Ishikawa (cell line): ENCODE data around the gene ZDHHC6.

Experiments used
- CEBPB ChIP-seq: IDR thresholded peaks from 2 replicates; pipeline ENCODE4 v1.6.1; 2012
- CREB1 ChIP-seq: IDR thresholded peaks from 2 replicates; pipeline ENCODE4 v1.6.1; 2012; ENCODE audit warnings: low read depth
- EGR1 ChIP-seq: IDR thresholded peaks from 2 replicates; pipeline ENCODE4 v1.6.1; 2012
- EP300 ChIP-seq: IDR thresholded peaks from 2 replicates; pipeline ENCODE4 v1.6.1; 2012; ENCODE audit warnings: borderline replicate concordance
- FOXM1 ChIP-seq: IDR thresholded peaks from 2 replicates; pipeline ENCODE4 v1.6.1; 2012; ENCODE audit warnings: low read depth, borderline replicate concordance
- NFIC ChIP-seq: IDR thresholded peaks from 2 replicates; pipeline ENCODE4 v1.6.1; 2012
- RAD21 ChIP-seq: IDR thresholded peaks from 2 replicates; pipeline ENCODE4 v1.6.1; 2012; ENCODE audit warnings: low read depth
- TAF1 ChIP-seq: IDR thresholded peaks from 2 replicates; pipeline ENCODE4 v1.6.1; 2012; ENCODE audit warnings: low read depth, mild to moderate bottlenecking
- TCF12 ChIP-seq: IDR thresholded peaks from 2 replicates; pipeline ENCODE4 v1.6.1; 2012; ENCODE audit warnings: low read depth
- TEAD4 ChIP-seq: IDR thresholded peaks from 2 replicates; pipeline ENCODE4 v1.6.1; 2012
- YY1 ChIP-seq: IDR thresholded peaks from 2 replicates; pipeline ENCODE4 v1.6.1; 2012; ENCODE audit warnings: low read depth
- ZBTB7A ChIP-seq: IDR thresholded peaks from 2 replicates; pipeline ENCODE4 v1.6.1; 2012; ENCODE audit warnings: low read depth
- TF ChIP-seq, protein P1 (sequence below): IDR thresholded peaks from 2 replicates; pipeline ENCODE4 v1.6.1; 2012; ENCODE audit warnings: low read depth, mild to moderate bottlenecking
- TF ChIP-seq, protein P2 (sequence below): IDR thresholded peaks from 2 replicates; pipeline ENCODE4 v1.6.1; 2012
- TF ChIP-seq, protein P3 (sequence below): IDR thresholded peaks from 2 replicates; pipeline ENCODE4 v1.6.1; 2012

The ZDHHC6 gene

DNA sequence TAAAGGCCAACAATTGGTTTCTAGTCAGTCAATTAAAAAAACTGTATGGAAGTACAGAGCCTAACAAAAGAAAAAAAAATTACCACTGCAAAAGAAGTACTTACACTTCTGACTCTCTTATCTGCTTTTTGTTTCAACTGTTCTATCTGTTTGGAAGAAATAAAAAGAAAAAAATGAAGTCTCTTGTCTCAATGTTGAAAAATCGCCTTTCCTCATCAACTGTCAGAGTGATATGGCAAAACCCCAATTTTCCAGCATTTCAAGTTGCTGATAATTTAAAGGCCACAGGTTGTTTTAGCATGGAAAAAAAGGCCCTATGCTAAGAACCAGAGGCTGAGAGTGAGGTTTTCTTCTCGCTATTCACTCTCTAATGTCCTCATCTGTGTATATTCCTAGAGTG is 13.6 kb downstream of the ZDHHC6 start:
- TF ChIP-seq EGR1 (no peak), FOXM1 (no peak), CREB1 (no peak), TCF12 (no peak), CEBPB (no peak), RAD21 (no peak), TAF1 (no peak), EP300 (no peak), NFIC (no peak), ZBTB7A (no peak), TEAD4 (no peak), YY1 (no peak)
- TF ChIP-seq, protein P1, sequence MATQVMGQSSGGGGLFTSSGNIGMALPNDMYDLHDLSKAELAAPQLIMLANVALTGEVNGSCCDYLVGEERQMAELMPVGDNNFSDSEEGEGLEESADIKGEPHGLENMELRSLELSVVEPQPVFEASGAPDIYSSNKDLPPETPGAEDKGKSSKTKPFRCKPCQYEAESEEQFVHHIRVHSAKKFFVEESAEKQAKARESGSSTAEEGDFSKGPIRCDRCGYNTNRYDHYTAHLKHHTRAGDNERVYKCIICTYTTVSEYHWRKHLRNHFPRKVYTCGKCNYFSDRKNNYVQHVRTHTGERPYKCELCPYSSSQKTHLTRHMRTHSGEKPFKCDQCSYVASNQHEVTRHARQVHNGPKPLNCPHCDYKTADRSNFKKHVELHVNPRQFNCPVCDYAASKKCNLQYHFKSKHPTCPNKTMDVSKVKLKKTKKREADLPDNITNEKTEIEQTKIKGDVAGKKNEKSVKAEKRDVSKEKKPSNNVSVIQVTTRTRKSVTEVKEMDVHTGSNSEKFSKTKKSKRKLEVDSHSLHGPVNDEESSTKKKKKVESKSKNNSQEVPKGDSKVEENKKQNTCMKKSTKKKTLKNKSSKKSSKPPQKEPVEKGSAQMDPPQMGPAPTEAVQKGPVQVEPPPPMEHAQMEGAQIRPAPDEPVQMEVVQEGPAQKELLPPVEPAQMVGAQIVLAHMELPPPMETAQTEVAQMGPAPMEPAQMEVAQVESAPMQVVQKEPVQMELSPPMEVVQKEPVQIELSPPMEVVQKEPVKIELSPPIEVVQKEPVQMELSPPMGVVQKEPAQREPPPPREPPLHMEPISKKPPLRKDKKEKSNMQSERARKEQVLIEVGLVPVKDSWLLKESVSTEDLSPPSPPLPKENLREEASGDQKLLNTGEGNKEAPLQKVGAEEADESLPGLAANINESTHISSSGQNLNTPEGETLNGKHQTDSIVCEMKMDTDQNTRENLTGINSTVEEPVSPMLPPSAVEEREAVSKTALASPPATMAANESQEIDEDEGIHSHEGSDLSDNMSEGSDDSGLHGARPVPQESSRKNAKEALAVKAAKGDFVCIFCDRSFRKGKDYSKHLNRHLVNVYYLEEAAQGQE, result no peak
- TF ChIP-seq, protein P2, sequence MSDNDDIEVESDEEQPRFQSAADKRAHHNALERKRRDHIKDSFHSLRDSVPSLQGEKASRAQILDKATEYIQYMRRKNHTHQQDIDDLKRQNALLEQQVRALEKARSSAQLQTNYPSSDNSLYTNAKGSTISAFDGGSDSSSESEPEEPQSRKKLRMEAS, result no peak
- TF ChIP-seq, protein P3, sequence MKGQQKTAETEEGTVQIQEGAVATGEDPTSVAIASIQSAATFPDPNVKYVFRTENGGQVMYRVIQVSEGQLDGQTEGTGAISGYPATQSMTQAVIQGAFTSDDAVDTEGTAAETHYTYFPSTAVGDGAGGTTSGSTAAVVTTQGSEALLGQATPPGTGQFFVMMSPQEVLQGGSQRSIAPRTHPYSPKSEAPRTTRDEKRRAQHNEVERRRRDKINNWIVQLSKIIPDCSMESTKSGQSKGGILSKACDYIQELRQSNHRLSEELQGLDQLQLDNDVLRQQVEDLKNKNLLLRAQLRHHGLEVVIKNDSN, result no peak

DNA sequence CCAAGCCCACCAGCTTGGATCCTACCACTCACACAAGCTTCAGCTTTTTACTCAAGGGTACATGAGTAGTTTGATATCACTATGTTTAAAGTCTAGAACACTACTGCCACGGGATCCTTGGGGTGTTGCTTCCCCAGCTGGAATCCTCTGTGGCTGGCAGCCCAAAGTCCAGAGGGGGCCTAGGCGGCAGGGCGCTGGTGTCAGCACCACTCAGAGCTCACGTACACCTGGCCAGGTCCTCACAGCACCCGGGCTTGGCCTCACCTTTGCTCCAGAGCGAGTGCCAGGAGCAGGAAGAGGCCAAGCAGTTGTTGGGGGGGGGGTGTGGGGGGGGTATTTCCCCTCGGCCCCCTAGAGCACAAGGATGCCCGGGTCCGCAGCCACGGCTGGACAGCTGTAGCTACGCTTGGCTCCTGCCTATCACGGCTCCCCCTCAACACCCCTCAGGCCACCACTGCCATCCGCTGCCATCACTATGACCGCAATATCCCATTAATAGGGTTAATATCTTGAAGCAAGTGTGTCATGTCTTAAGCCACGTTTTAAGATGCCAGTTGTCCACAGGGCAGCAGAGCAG is 17.0 kb downstream of the ZDHHC6 start:
- TF ChIP-seq NFIC (no peak), RAD21 (no peak), CEBPB (no peak), EP300 (no peak), EGR1 (no peak), FOXM1 (no peak), TAF1 (no peak), YY1 (no peak), TEAD4 (no peak), TCF12 (no peak), ZBTB7A (no peak)
- TF ChIP-seq, protein P2, result no peak
- TF ChIP-seq, protein P1, result no peak

DNA sequence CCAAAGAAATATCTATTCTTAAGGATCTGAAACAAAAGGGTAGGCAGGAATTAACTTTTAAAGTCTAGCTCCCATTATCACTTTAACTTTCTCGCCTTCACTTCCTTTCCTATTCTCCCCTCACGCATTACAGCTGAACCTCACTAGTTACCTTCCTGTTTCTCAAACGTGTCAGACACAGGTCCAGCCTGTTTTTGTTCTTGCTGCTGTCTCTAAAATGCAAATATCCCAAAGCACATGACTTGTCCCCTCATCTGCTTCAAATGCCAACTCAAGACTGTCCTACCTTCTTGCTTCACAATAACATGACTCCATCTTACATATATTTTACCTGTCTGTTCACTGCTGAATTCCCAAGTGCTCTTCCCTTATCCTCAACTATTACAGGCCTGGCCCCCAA is 17.6 kb downstream of the ZDHHC6 start:
- TF ChIP-seq YY1 (no peak), CREB1 (no peak), NFIC (no peak)

DNA sequence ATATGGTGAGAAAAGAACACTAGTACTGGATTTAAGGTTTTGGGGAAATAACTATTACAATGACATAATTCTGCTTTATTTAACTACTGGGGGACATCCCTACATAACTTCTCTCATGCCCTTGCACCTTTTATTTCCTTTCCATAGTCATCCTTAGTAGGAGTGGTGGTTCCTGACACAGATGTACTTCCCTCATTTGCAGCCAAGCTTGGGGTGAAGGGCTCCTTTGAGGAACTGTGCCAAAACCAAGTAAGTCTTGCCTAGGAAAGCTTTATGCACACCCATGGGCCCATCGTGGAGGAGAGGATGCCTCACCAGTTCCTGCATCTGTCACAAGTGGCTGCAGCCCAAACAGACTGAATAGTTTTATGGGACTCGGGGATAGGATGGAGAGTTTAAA is 20.6 kb downstream of the ZDHHC6 start:
- TF ChIP-seq, protein P1, result no peak
- no peak for TF ChIP-seq CREB1
- no peak for TF ChIP-seq NFIC
- no peak for TF ChIP-seq EGR1

DNA sequence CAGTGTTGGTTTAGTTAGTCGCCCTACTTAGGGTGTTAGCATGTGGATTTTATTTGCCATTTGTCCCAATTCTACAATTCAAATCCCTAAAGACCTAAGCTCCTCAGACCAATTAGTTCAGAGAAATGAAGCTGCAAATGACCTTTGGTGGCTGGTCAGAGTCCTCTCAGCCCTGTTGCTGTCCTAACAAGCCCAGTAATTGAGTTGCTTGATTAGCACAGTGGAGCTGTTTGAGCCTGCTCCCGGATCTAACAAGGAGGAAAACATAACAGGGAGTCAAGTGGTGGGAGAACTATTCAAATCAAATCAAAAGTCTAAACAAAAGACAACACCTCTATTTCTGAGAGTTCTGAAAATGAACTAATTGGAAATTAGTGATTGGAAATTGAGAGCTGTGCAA is 22.1 kb downstream of the ZDHHC6 start:
- TF ChIP-seq, protein P1, result no peak
- no peak for TF ChIP-seq YY1
- TF ChIP-seq CEBPB, result no peak
- no peak for TF ChIP-seq RAD21
- TF ChIP-seq EP300, result no peak
- no peak for TF ChIP-seq EGR1
- no peak for TF ChIP-seq TCF12
- no peak for TF ChIP-seq CREB1
- TF ChIP-seq, protein P2, result no peak
- no peak for TF ChIP-seq FOXM1
